B cell (primary cell): ENCODE data around the gene FBLIM1. TPM values are rescaled to one million over a fixed set of nuclear protein-coding genes. Genes with fewer than 3 reads are reported as not detected.

Experiments
- ATAC-seq: fragments of 200-7000 bp; cut with Tn5 transposase; one replicate; pipeline ENCODE4 v1.10.0; 2021; ENCODE audit warnings: low read depth, mild to moderate bottlenecking, moderate number of reproducible peaks, moderate library complexity
- CTCF ChIA-PET: fragments of 350-600 bp; sonication (Branson Sonifier 250); formaldehyde crosslinking; loops from one replicate; lab custom pipeline; 2021; ENCODE audit warnings: antibody characterized with exemption, inconsistent platforms; lab: Charles Lee
- POLR2A ChIA-PET: fragments of 350-600 bp; sonication (Branson Sonifier 250); formaldehyde crosslinking; loops from one replicate; lab custom pipeline; 2021; ENCODE audit warnings: antibody characterized with exemption; lab: Charles Lee
- DNase-seq: peaks from one replicate; pipeline ENCODE4 v3.0.0; 2013
- H2AFZ ChIP-seq: 2 replicates; pipeline ENCODE4 v1.6.1; 2012; ENCODE audit warnings: mild to moderate bottlenecking, low read depth, low read length; ENCODE audit not compliant: insufficient read depth, poor library complexity, severe bottlenecking
- H3K27ac ChIP-seq, 2 donors: 1 replicate in 1 of 2; 2 replicates in 1 of 2; pipeline ENCODE4 v1.5.1; 2012 to 2013; ENCODE audit warnings: low read length in 2 of 2, mild to moderate bottlenecking in 2 of 2, moderate library complexity in 1 of 2
- H3K27me3 ChIP-seq, 4 experiments: fragments of 200-600 bp in 1 of 4; sonication (generic) in 1 of 4; replicated peaks in 1 of 4; 1 replicate in 2 of 4; 2 replicates in 2 of 4; pipeline versions ENCODE4 v1.6.1 to v1.7.0; 2013 to 2016; ENCODE audit warnings: low read length in 3 of 4, mild to moderate bottlenecking in 2 of 4, mixed read lengths in 1 of 4, moderate library complexity in 1 of 4; ENCODE audit not compliant: insufficient read depth in 4 of 4, control insufficient read depth in 3 of 4; ENCODE audit errors: control extremely low read depth in 1 of 4
- H3K36me3 ChIP-seq, 2 experiments: replicated peaks in 1 of 2; 1 replicate in 1 of 2; 2 replicates in 1 of 2; pipeline versions ENCODE4 v1.6.1 to v1.7.1; 2013; ENCODE audit warnings: low read length in 1 of 2; ENCODE audit not compliant: insufficient read depth in 2 of 2, control insufficient read depth in 1 of 2; ENCODE audit errors: control extremely low read depth in 1 of 2, extremely low read depth in 1 of 2
- H3K4me1 ChIP-seq, 2 donors: fragments of 200-600 bp in 1 of 2; sonication (generic) in 1 of 2; 1 replicate in 1 of 2; 2 replicates in 1 of 2; pipeline versions ENCODE4 v1.5.1 to v1.6.1; 2013 to 2017; ENCODE audit warnings: low read length in 2 of 2; ENCODE audit not compliant: control insufficient read depth in 2 of 2, insufficient read depth in 2 of 2
- H3K4me2 ChIP-seq: replicated peaks from 2 replicates; pipeline ENCODE3; 2012; ENCODE audit warnings: mild to moderate bottlenecking, low read depth, low read length; ENCODE audit not compliant: poor library complexity, severe bottlenecking
- H3K4me3 ChIP-seq, 5 experiments: fragments of 200-600 bp in 1 of 5; sonication (generic) in 1 of 5; 1 replicate in 3 of 5; 2 replicates in 2 of 5; pipeline versions ENCODE4 v1.5.1 to v1.7.0; 2011 to 2016; ENCODE audit warnings: low read length in 4 of 5, mild to moderate bottlenecking in 4 of 5, low read depth in 2 of 5, control low read depth in 1 of 5, moderate library complexity in 1 of 5; ENCODE audit not compliant: insufficient read depth in 1 of 5; ENCODE audit errors: control extremely low read depth in 1 of 5, extremely low read depth in 1 of 5
- H3K79me2 ChIP-seq: fragments of 200-600 bp; sonication (generic); one replicate; pipeline ENCODE4 v1.6.0; 2016; ENCODE audit warnings: low read length; ENCODE audit not compliant: control insufficient read depth, insufficient read depth
- H3K9ac ChIP-seq: fragments of 200-600 bp; sonication (generic); 2 replicates; pipeline ENCODE4 v1.6.1; 2017; ENCODE audit warnings: mild to moderate bottlenecking, low read length, moderate library complexity
- H3K9me3 ChIP-seq, 3 donors: one replicate each; pipeline versions ENCODE4 v1.6.1 to v1.7.1; 2013; ENCODE audit warnings: low read length in 2 of 3; ENCODE audit not compliant: control insufficient read depth in 2 of 3, insufficient read depth in 1 of 3; ENCODE audit errors: control extremely low read depth in 1 of 3
- H4K20me1 ChIP-seq: 2 replicates; pipeline ENCODE4 v1.6.0; 2012; ENCODE audit warnings: mild to moderate bottlenecking, low read length; ENCODE audit not compliant: insufficient read depth, control insufficient read depth, poor library complexity, severe bottlenecking
- H3K27ac Mint-ChIP-seq: one replicate; pipeline ENCODE4 v1.8.0; 2021; ENCODE audit warnings: mixed read lengths
- H3K27me3 Mint-ChIP-seq: one replicate; pipeline ENCODE4 v1.8.0; 2021; ENCODE audit warnings: mixed read lengths
- H3K4me1 Mint-ChIP-seq: one replicate; pipeline ENCODE4 v1.8.0; 2021; ENCODE audit warnings: mixed read lengths
- H3K4me3 Mint-ChIP-seq: one replicate; pipeline ENCODE4 v1.8.0; 2021; ENCODE audit warnings: mixed read lengths
- H3K9me3 Mint-ChIP-seq: one replicate; pipeline ENCODE4 v1.8.0; 2022; ENCODE audit warnings: mixed read lengths; ENCODE audit not compliant: insufficient read depth
- CTCF ChIP-seq: fragments of 200-600 bp; IDR thresholded peaks from one replicate; pipeline ENCODE4 v1.8.0; 2022; ENCODE audit warnings: antibody characterized with exemption, mild to moderate bottlenecking
- EZH2 ChIP-seq: IDR thresholded peaks from 2 replicates; pipeline ENCODE4 v1.6.1; 2012; ENCODE audit warnings: borderline replicate concordance, low read depth, mild to moderate bottlenecking, moderate library complexity, low read length; ENCODE audit not compliant: insufficient read depth, poor library complexity, severe bottlenecking
- WGBS: methylation state at CpG from one replicate; pipeline ENCODE4 v1.1.5; 2013; ENCODE audit warnings: missing lambda C conversion rate; ENCODE audit not compliant: insufficient coverage; 5-methylcytosine and 5-hydroxymethylcytosine counted together
- intact Hi-C: fragments of 100-400 bp; cut with micrococcal nuclease; formaldehyde crosslinking; loops from one replicate; pipeline ENCODE4 v1.10.0; 2022
- polyA plus RNA-seq: library from polyadenylated mRNA; depleted of rRNA; stranded (reverse); fragments of >200 nt; gene quantifications from 2 replicates; pipeline ENCODE4 v1.2.3, GENCODE V29; 2012
- total RNA-seq, 2 donors: library from RNA; stranded (reverse); fragments of 120-200 nt in 1 of 2; gene quantifications; 1 replicate in 1 of 2; 2 replicates in 1 of 2; pipeline versions ENCODE4 v1.2.3 to v1.2.4, GENCODE V29; 2013 to 2022

FBLIM1 gene
- total and polyA plus RNA-seq, 2 donors (not counting 1 experiment from before 2014, with no cell fraction given): not detected

- Mint-ChIP-seq H3K4me1 (peaks cover 17% of the 10 kb centered on the region), H3K9me3 (no peaks in the 10 kb centered on the region), H3K27me3 (peaks cover 41% of the 10 kb centered on the region), H3K27ac (no peak overlapping the region), H3K4me3 (no peak overlapping the region)
- Histone ChIP-seq H3K9me3 (peaks cover 0 to 6% (median 0%) of the 10 kb centered on the region in 3 donors), H3K4me2 (no peak overlapping the region), H3K9ac (no peak overlapping the region), H3K4me3 (no peak overlapping the region), H2AFZ (no peak overlapping the region), H3K27ac (no peak overlapping the region), H4K20me1 (no peaks in the 10 kb centered on the region), H3K36me3 (no peaks in the 10 kb centered on the region), H3K79me2 (no peaks in the 10 kb centered on the region), H3K4me1 (peaks cover 15 to 20% of the 10 kb centered on the region in 2 donors), H3K27me3 (peaks cover 0 to 37% (median 21%) of the 10 kb centered on the region in 4 experiments)
- DNase-seq (no peak), ATAC-seq (no peak)
- intact Hi-C loops: no loop called here
- ChIA-PET CTCF (interaction anchor here (0.6 to 1.1 kb wide), 5 partner anchors 16 to 333 kb away, joined by 3 to 5 read pairs (median 3); no protein-coding TSS in a partner anchor), POLR2A (no interaction called here)
- TF ChIP-seq CTCF (no peak), EZH2 (no peak)
- 33% methylated on average over 3 of the region's 8 CpGs for WGBS
Measured at GRCh38 chr1:15761366-15762128, 3.0 kb downstream of the FBLIM1 start.

GRCh38 chr1:15762546-15762945 lies 4.0 kb downstream of the FBLIM1 start:
- 73% methylated on average over 9 of the region's 10 CpGs for whole genome bisulfite sequencing

More at GRCh38 chr1:15762546-15762945, 4.0 kb downstream of the FBLIM1 start:
- H3K4me1 Mint-ChIP-seq: peaks cover 8% of the 10 kb centered on the region
- H3K36me3 ChIP-seq: no peaks in the 10 kb centered on the region
- no peaks in the 10 kb centered on the region for H3K79me2 ChIP-seq
- no peak overlapping the region for H3K27ac ChIP-seq
- intact Hi-C loops: no loop called here
- ATAC-seq: no peak
- H3K9me3 ChIP-seq: peaks cover 0 to 4% (median 0%) of the 10 kb centered on the region in 3 donors
- H3K4me3 ChIP-seq: no peak overlapping the region
- no peak overlapping the region for H3K4me2 ChIP-seq
- H3K9ac ChIP-seq: no peak overlapping the region
- H3K9me3 Mint-ChIP-seq: no peaks in the 10 kb centered on the region
- no peaks in the 10 kb centered on the region for H4K20me1 ChIP-seq
- peaks cover 0 to 30% (median 16%) of the 10 kb centered on the region in 4 experiments for H3K27me3 ChIP-seq
- ChIA-PET POLR2A (interaction anchor here (0.6 kb wide), 1 partner anchor 207 kb away, joined by 3 read pairs; no protein-coding TSS in a partner anchor), CTCF (interaction anchor here (1.0 kb wide), 1 partner anchor 21 kb away, joined by 3 read pairs; no protein-coding TSS in a partner anchor)
- H3K27me3 Mint-ChIP-seq: peaks cover 36% of the 10 kb centered on the region
- no peak for TF ChIP-seq CTCF
- TF ChIP-seq EZH2: no peak
- peaks cover 13 to 14% of the 10 kb centered on the region in 2 donors for H3K4me1 ChIP-seq
- DNase-seq: no peak
- H2AFZ ChIP-seq: no peak overlapping the region
- H3K4me3 Mint-ChIP-seq: no peak overlapping the region
- H3K27ac Mint-ChIP-seq: no peak overlapping the region
